ENCODE results near the gene CARMIL1. TPM values are rescaled to one million over a fixed set of nuclear protein-coding genes. Genes with fewer than 3 reads are reported as not detected.

The CARMIL1 gene
- total and polyA plus RNA-seq, 2 of the 8 experiments (the other 6 are each of a cell fraction or from before 2014, with no cell fraction given), result 20.3 to 40.4 TPM

DNA sequence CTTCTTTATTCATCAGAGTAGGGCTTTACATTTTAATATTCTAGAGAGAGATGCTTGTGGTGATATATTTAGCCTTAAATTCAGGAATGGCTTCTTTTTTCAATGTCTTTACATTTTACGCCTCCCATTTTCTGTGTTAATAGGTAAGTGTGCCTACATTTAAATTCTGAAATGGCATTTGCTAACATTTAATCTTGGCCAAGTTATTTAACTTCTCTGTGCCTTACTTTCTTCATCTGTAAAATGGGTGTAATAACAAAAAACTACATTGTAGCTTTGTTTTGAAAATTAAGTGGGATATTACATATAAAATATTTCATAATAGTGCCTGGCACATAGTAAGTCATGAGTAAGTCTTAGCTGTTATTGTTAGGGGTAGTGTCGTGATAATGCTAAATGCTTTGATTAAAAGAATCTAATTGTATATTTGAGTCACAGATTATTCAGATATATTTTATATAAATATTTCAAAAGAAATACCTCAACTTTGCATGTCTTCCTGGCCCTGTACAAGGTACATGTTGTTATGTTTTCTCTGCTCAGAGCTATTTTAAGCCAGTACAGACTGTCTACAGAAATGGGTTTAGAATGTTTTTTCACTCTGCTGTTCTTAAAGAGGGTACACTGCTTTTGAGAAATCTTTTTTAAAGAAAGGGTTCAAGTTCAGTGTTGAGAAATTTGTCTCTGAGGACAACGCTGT lies 18.8 kb downstream of the CARMIL1 start (continued):
- TF ChIP-seq, protein P1, sequence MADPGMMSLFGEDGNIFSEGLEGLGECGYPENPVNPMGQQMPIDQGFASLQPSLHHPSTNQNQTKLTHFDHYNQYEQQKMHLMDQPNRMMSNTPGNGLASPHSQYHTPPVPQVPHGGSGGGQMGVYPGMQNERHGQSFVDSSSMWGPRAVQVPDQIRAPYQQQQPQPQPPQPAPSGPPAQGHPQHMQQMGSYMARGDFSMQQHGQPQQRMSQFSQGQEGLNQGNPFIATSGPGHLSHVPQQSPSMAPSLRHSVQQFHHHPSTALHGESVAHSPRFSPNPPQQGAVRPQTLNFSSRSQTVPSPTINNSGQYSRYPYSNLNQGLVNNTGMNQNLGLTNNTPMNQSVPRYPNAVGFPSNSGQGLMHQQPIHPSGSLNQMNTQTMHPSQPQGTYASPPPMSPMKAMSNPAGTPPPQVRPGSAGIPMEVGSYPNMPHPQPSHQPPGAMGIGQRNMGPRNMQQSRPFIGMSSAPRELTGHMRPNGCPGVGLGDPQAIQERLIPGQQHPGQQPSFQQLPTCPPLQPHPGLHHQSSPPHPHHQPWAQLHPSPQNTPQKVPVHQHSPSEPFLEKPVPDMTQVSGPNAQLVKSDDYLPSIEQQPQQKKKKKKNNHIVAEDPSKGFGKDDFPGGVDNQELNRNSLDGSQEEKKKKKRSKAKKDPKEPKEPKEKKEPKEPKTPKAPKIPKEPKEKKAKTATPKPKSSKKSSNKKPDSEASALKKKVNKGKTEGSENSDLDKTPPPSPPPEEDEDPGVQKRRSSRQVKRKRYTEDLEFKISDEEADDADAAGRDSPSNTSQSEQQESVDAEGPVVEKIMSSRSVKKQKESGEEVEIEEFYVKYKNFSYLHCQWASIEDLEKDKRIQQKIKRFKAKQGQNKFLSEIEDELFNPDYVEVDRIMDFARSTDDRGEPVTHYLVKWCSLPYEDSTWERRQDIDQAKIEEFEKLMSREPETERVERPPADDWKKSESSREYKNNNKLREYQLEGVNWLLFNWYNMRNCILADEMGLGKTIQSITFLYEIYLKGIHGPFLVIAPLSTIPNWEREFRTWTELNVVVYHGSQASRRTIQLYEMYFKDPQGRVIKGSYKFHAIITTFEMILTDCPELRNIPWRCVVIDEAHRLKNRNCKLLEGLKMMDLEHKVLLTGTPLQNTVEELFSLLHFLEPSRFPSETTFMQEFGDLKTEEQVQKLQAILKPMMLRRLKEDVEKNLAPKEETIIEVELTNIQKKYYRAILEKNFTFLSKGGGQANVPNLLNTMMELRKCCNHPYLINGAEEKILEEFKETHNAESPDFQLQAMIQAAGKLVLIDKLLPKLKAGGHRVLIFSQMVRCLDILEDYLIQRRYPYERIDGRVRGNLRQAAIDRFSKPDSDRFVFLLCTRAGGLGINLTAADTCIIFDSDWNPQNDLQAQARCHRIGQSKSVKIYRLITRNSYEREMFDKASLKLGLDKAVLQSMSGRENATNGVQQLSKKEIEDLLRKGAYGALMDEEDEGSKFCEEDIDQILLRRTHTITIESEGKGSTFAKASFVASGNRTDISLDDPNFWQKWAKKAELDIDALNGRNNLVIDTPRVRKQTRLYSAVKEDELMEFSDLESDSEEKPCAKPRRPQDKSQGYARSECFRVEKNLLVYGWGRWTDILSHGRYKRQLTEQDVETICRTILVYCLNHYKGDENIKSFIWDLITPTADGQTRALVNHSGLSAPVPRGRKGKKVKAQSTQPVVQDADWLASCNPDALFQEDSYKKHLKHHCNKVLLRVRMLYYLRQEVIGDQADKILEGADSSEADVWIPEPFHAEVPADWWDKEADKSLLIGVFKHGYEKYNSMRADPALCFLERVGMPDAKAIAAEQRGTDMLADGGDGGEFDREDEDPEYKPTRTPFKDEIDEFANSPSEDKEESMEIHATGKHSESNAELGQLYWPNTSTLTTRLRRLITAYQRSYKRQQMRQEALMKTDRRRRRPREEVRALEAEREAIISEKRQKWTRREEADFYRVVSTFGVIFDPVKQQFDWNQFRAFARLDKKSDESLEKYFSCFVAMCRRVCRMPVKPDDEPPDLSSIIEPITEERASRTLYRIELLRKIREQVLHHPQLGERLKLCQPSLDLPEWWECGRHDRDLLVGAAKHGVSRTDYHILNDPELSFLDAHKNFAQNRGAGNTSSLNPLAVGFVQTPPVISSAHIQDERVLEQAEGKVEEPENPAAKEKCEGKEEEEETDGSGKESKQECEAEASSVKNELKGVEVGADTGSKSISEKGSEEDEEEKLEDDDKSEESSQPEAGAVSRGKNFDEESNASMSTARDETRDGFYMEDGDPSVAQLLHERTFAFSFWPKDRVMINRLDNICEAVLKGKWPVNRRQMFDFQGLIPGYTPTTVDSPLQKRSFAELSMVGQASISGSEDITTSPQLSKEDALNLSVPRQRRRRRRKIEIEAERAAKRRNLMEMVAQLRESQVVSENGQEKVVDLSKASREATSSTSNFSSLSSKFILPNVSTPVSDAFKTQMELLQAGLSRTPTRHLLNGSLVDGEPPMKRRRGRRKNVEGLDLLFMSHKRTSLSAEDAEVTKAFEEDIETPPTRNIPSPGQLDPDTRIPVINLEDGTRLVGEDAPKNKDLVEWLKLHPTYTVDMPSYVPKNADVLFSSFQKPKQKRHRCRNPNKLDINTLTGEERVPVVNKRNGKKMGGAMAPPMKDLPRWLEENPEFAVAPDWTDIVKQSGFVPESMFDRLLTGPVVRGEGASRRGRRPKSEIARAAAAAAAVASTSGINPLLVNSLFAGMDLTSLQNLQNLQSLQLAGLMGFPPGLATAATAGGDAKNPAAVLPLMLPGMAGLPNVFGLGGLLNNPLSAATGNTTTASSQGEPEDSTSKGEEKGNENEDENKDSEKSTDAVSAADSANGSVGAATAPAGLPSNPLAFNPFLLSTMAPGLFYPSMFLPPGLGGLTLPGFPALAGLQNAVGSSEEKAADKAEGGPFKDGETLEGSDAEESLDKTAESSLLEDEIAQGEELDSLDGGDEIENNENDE (IDR thresholded peaks at IDR 0.05; ENCODE audit: insufficient replicate concordance, low read length), result no peak
- TF ChIP-seq SIX5 (IDR thresholded peaks at IDR 0.05; ENCODE audit: low read depth, low read length), result no peak
- TF ChIP-seq SAP30 (IDR thresholded peaks at IDR 0.05; ENCODE audit: insufficient read depth, insufficient replicate concordance, low read length), result no peak
- no peak for TF ChIP-seq CREB1 (IDR thresholded peaks at IDR 0.05)
- TF ChIP-seq CTBP2 (IDR thresholded peaks at IDR 0.05; ENCODE audit: borderline replicate concordance, insufficient read depth, insufficient read length, low read length), result no peak
- no peak for TF ChIP-seq SIN3A (conservative IDR thresholded peaks at IDR 0.05 in 1 of 2, IDR thresholded peaks at IDR 0.05 in 1 of 2; ENCODE audit: low read depth in 1 of 2, low read length in 2 of 2)
- TF ChIP-seq BCL11A (IDR thresholded peaks at IDR 0.05; ENCODE audit: low read depth in 2 of 2, low read length in 2 of 2), result no peak

All from H1 (cell line).